ENCODE measurements around the gene TEX35. TPM values are rescaled to one million over a fixed set of nuclear protein-coding genes. Genes with fewer than 3 reads are reported as not detected.

The TEX35 gene
- total and polyA plus RNA-seq, 4 donors: not detected

- intact Hi-C loops (cut with DNase I): no loop called here
- no peak overlapping the region for H3K4me3 ChIP-seq (ENCODE audit: low read length in 2 of 2)
- H3K27me3 ChIP-seq (ENCODE audit: control insufficient read depth in 1 of 2, insufficient read depth in 2 of 2, low read length in 1 of 2): no peaks in the 10 kb centered on the region
- H3K9me3 ChIP-seq (ENCODE audit: control insufficient read depth, low read length): peaks cover 3% of the 10 kb centered on the region
- DNase-seq (no peak), ATAC-seq (ENCODE audit: low FRiP score) (no peak)
- 92 to 97% methylated on average over 3 of the region's 3 CpGs for WGBS, 2 donors
- H3K36me3 ChIP-seq (ENCODE audit: control insufficient read depth in 1 of 2, insufficient read depth in 2 of 2, low read length in 1 of 2): no peaks in the 10 kb centered on the region
- H3K27ac ChIP-seq (ENCODE audit: low read depth in 1 of 2, low read length in 2 of 2): no peak overlapping the region
- H3K4me1 ChIP-seq (ENCODE audit: control insufficient read depth in 1 of 2, insufficient read depth in 2 of 2, low read length in 2 of 2): no peaks in the 10 kb centered on the region
Observed at GRCh38 chr1:178565586-178565985, 52.7 kb downstream of the TEX35 start.

DNA sequence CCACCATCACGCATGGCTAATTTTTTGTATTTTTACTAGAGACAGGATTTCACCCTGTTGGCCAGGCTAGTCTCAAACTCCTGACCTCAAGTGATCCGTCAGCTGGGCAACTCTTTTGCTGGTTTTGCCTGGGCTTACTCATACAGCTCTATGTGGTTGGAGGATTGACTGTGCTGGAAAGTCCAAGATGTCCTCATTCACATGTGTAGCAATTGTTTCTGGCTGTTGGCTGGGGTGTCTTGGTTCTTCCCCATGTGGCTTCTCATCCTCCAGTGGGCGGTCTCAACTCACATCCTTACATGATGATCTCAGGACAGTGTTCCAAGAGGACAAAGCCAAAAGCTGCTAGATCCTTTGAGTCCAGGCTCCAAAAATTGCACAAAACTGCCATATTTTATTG lies 53.3 kb downstream of the TEX35 start:
- no peaks in the 10 kb centered on the region for H3K36me3 ChIP-seq (ENCODE audit: control insufficient read depth in 1 of 2, insufficient read depth in 2 of 2, low read length in 1 of 2)
- DNase-seq: no peak
- no peak overlapping the region for H3K4me3 ChIP-seq (ENCODE audit: low read length in 2 of 2)
- intact Hi-C loops (cut with DNase I): no loop called here
- H3K27ac ChIP-seq (ENCODE audit: low read depth in 1 of 2, low read length in 2 of 2): no peak overlapping the region
- peaks cover 3% of the 10 kb centered on the region for H3K9me3 ChIP-seq (ENCODE audit: control insufficient read depth, low read length)
- H3K27me3 ChIP-seq (ENCODE audit: control insufficient read depth in 1 of 2, insufficient read depth in 2 of 2, low read length in 1 of 2): no peaks in the 10 kb centered on the region
- no peak for ATAC-seq (ENCODE audit: low FRiP score)
- WGBS, 2 donors: 94 to 96% methylated on average over 3 of the region's 3 CpGs
- H3K4me1 ChIP-seq (ENCODE audit: control insufficient read depth in 1 of 2, insufficient read depth in 2 of 2, low read length in 2 of 2): no peaks in the 10 kb centered on the region

DNA sequence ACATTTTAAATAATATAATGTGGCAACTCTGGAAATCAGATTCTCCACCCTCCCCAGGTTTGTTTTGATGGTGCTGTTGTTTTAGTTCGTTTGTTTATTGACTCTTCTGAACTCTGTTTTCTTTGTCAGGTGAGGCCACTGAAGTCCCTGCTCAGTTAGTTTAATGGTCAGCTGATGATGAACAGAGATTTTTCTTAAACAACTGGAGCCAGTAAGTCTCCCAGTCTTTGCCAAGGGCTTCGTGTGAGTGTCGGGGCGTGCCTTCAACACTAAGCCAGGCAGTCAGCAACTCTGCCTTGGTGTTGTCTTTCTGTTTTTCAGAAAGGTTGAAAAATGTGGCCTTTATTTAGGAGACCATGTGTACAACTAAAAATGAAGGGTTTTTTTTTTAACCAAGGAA lies 58.9 kb downstream of the TEX35 start:
- ATAC-seq (ENCODE audit: low FRiP score) (no peak), DNase-seq (no peak)
- no peaks in the 10 kb centered on the region for H3K4me1 ChIP-seq (ENCODE audit: control insufficient read depth in 1 of 2, insufficient read depth in 2 of 2, low read length in 2 of 2)
- WGBS, 2 donors: 78 to 79% methylated on average over 4 of the region's 4 CpGs
- no peak overlapping the region for H3K4me3 ChIP-seq (ENCODE audit: low read length in 2 of 2)
- no peaks in the 10 kb centered on the region for H3K36me3 ChIP-seq (ENCODE audit: control insufficient read depth in 1 of 2, insufficient read depth in 2 of 2, low read length in 1 of 2)
- intact Hi-C loops (cut with DNase I): no loop called here
- no peak overlapping the region for H3K27ac ChIP-seq (ENCODE audit: low read depth in 1 of 2, low read length in 2 of 2)
- no peaks in the 10 kb centered on the region for H3K27me3 ChIP-seq (ENCODE audit: control insufficient read depth in 1 of 2, insufficient read depth in 2 of 2, low read length in 1 of 2)
- H3K9me3 ChIP-seq (ENCODE audit: control insufficient read depth, low read length): no peaks in the 10 kb centered on the region

Other genes starting within 250 kb of the TEX35 start
- gene CLEC20A, start 16.1 kb upstream of the TEX35 start, total RNA-seq: not detected
- not detected for gene CLEC20A, start 16.1 kb upstream of the TEX35 start, polyA plus RNA-seq
- 10 to 100 TPM in 1 of 2 donors, 1 to 10 TPM in 1; 3.5 to 14.1 TPM for gene RALGPS2, start 212.1 kb downstream of the TEX35 start, total RNA-seq
- 1 to 10 TPM in 1 of 2 donors, under 1 TPM in 1; 0.18 to 6.1 TPM for gene RALGPS2, start 212.1 kb downstream of the TEX35 start, polyA plus RNA-seq